B cell (primary cell): ENCODE results near the gene NDUFS4. TPM values are rescaled to one million over a fixed set of nuclear protein-coding genes. Genes with fewer than 3 reads are reported as not detected.
"Not testable (repeated sequence)": the region's sequence is repeated elsewhere in the genome, so short reads cannot be mapped to it uniquely, and the experiment has no call there.

Experiments used
- ATAC-seq: fragments of 200-7000 bp; cut with Tn5 transposase; one replicate; pipeline ENCODE4 v1.10.0; 2021; ENCODE audit warnings: low read depth, mild to moderate bottlenecking, moderate number of reproducible peaks, moderate library complexity
- CTCF ChIA-PET: fragments of 350-600 bp; sonication (Branson Sonifier 250); formaldehyde crosslinking; loops from one replicate; lab custom pipeline; 2021; ENCODE audit warnings: antibody characterized with exemption, inconsistent platforms; lab: Charles Lee
- POLR2A ChIA-PET: fragments of 350-600 bp; sonication (Branson Sonifier 250); formaldehyde crosslinking; loops from one replicate; lab custom pipeline; 2021; ENCODE audit warnings: antibody characterized with exemption; lab: Charles Lee
- DNase-seq: peaks from one replicate; pipeline ENCODE4 v3.0.0; 2013
- H2AFZ ChIP-seq: 2 replicates; pipeline ENCODE4 v1.6.1; 2012; ENCODE audit warnings: mild to moderate bottlenecking, low read depth, low read length; ENCODE audit not compliant: insufficient read depth, poor library complexity, severe bottlenecking
- H3K27ac ChIP-seq, 2 donors: 1 replicate in 1 of 2; 2 replicates in 1 of 2; pipeline ENCODE4 v1.5.1; 2012 to 2013; ENCODE audit warnings: low read length in 2 of 2, mild to moderate bottlenecking in 2 of 2, moderate library complexity in 1 of 2
- H3K27me3 ChIP-seq, 4 experiments: fragments of 200-600 bp in 1 of 4; sonication (generic) in 1 of 4; replicated peaks in 1 of 4; 1 replicate in 2 of 4; 2 replicates in 2 of 4; pipeline versions ENCODE4 v1.6.1 to v1.7.0; 2013 to 2016; ENCODE audit warnings: low read length in 3 of 4, mild to moderate bottlenecking in 2 of 4, mixed read lengths in 1 of 4, moderate library complexity in 1 of 4; ENCODE audit not compliant: insufficient read depth in 4 of 4, control insufficient read depth in 3 of 4; ENCODE audit errors: control extremely low read depth in 1 of 4
- H3K36me3 ChIP-seq, 2 experiments: replicated peaks in 1 of 2; 1 replicate in 1 of 2; 2 replicates in 1 of 2; pipeline versions ENCODE4 v1.6.1 to v1.7.1; 2013; ENCODE audit warnings: low read length in 1 of 2; ENCODE audit not compliant: insufficient read depth in 2 of 2, control insufficient read depth in 1 of 2; ENCODE audit errors: control extremely low read depth in 1 of 2, extremely low read depth in 1 of 2
- H3K4me1 ChIP-seq, 2 donors: fragments of 200-600 bp in 1 of 2; sonication (generic) in 1 of 2; 1 replicate in 1 of 2; 2 replicates in 1 of 2; pipeline versions ENCODE4 v1.5.1 to v1.6.1; 2013 to 2017; ENCODE audit warnings: low read length in 2 of 2; ENCODE audit not compliant: control insufficient read depth in 2 of 2, insufficient read depth in 2 of 2
- H3K4me2 ChIP-seq: replicated peaks from 2 replicates; pipeline ENCODE3; 2012; ENCODE audit warnings: mild to moderate bottlenecking, low read depth, low read length; ENCODE audit not compliant: poor library complexity, severe bottlenecking
- H3K4me3 ChIP-seq, 5 experiments: fragments of 200-600 bp in 1 of 5; sonication (generic) in 1 of 5; 1 replicate in 3 of 5; 2 replicates in 2 of 5; pipeline versions ENCODE4 v1.5.1 to v1.7.0; 2011 to 2016; ENCODE audit warnings: low read length in 4 of 5, mild to moderate bottlenecking in 4 of 5, low read depth in 2 of 5, control low read depth in 1 of 5, moderate library complexity in 1 of 5; ENCODE audit not compliant: insufficient read depth in 1 of 5; ENCODE audit errors: control extremely low read depth in 1 of 5, extremely low read depth in 1 of 5
- H3K79me2 ChIP-seq: fragments of 200-600 bp; sonication (generic); one replicate; pipeline ENCODE4 v1.6.0; 2016; ENCODE audit warnings: low read length; ENCODE audit not compliant: control insufficient read depth, insufficient read depth
- H3K9ac ChIP-seq: fragments of 200-600 bp; sonication (generic); 2 replicates; pipeline ENCODE4 v1.6.1; 2017; ENCODE audit warnings: mild to moderate bottlenecking, low read length, moderate library complexity
- H3K9me3 ChIP-seq, 3 donors: one replicate each; pipeline versions ENCODE4 v1.6.1 to v1.7.1; 2013; ENCODE audit warnings: low read length in 2 of 3; ENCODE audit not compliant: control insufficient read depth in 2 of 3, insufficient read depth in 1 of 3; ENCODE audit errors: control extremely low read depth in 1 of 3
- H4K20me1 ChIP-seq: 2 replicates; pipeline ENCODE4 v1.6.0; 2012; ENCODE audit warnings: mild to moderate bottlenecking, low read length; ENCODE audit not compliant: insufficient read depth, control insufficient read depth, poor library complexity, severe bottlenecking
- H3K27ac Mint-ChIP-seq: one replicate; pipeline ENCODE4 v1.8.0; 2021; ENCODE audit warnings: mixed read lengths
- H3K27me3 Mint-ChIP-seq: one replicate; pipeline ENCODE4 v1.8.0; 2021; ENCODE audit warnings: mixed read lengths
- H3K4me1 Mint-ChIP-seq: one replicate; pipeline ENCODE4 v1.8.0; 2021; ENCODE audit warnings: mixed read lengths
- H3K4me3 Mint-ChIP-seq: one replicate; pipeline ENCODE4 v1.8.0; 2021; ENCODE audit warnings: mixed read lengths
- H3K9me3 Mint-ChIP-seq: one replicate; pipeline ENCODE4 v1.8.0; 2022; ENCODE audit warnings: mixed read lengths; ENCODE audit not compliant: insufficient read depth
- EZH2 ChIP-seq: IDR thresholded peaks from 2 replicates; pipeline ENCODE4 v1.6.1; 2012; ENCODE audit warnings: borderline replicate concordance, low read depth, mild to moderate bottlenecking, moderate library complexity, low read length; ENCODE audit not compliant: insufficient read depth, poor library complexity, severe bottlenecking
- WGBS: methylation state at CpG from one replicate; pipeline ENCODE4 v1.1.5; 2013; ENCODE audit warnings: missing lambda C conversion rate; ENCODE audit not compliant: insufficient coverage; 5-methylcytosine and 5-hydroxymethylcytosine counted together
- intact Hi-C: fragments of 100-400 bp; cut with micrococcal nuclease; formaldehyde crosslinking; loops from one replicate; pipeline ENCODE4 v1.10.0; 2022
- polyA plus RNA-seq: library from polyadenylated mRNA; depleted of rRNA; stranded (reverse); fragments of >200 nt; gene quantifications from 2 replicates; pipeline ENCODE4 v1.2.3, GENCODE V29; 2012
- total RNA-seq, 2 donors: library from RNA; stranded (reverse); fragments of 120-200 nt in 1 of 2; gene quantifications; 1 replicate in 1 of 2; 2 replicates in 1 of 2; pipeline versions ENCODE4 v1.2.3 to v1.2.4, GENCODE V29; 2013 to 2022
- TF ChIP-seq, protein P1 (sequence below): fragments of 200-600 bp; IDR thresholded peaks from one replicate; pipeline ENCODE4 v1.8.0; 2022; ENCODE audit warnings: antibody characterized with exemption, mild to moderate bottlenecking

Gene NDUFS4
- total and polyA plus RNA-seq, 2 donors (not counting 1 experiment from before 2014, with no cell fraction given) = 24.0 to 29.0 TPM

DNA sequence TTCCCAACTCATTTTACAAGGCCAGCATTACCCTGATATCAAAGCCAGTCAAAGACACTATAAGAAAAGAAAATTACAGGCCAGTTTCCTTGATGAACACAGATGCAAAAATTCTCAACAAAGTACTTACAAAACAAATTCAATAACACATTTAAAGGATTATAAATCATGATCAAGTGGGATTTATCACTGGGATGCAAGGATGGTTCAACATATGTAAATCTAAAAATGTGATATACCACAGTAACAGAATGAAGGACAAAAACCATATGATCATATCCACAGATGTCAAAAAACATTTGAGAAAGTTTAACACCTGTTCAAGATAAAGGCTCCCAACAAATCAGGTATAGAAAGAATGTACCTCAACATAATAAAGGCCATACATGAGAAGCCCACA lies 130.6 kb downstream of the NDUFS4 start:
- POLR2A ChIA-PET = no interaction called here
- H3K27me3 Mint-ChIP-seq = no peaks in the 10 kb centered on the region
- H3K27me3 ChIP-seq = no peaks in the 10 kb centered on the region
- H3K27ac Mint-ChIP-seq = no peak overlapping the region
- H3K36me3 ChIP-seq = no peaks in the 10 kb centered on the region
- H4K20me1 ChIP-seq = no peaks in the 10 kb centered on the region
- no peak overlapping the region for H3K4me2 ChIP-seq
- H3K79me2 ChIP-seq = no peaks in the 10 kb centered on the region
- no peak overlapping the region for H2AFZ ChIP-seq
- peaks cover 13 to 25% (median 16%) of the 10 kb centered on the region in 3 donors for H3K9me3 ChIP-seq
- H3K4me1 ChIP-seq = no peaks in the 10 kb centered on the region
- CTCF ChIA-PET = no interaction called here
- H3K4me3 Mint-ChIP-seq = no peak overlapping the region
- no peak overlapping the region for H3K27ac ChIP-seq
- ATAC-seq (no peak), DNase-seq (no peak)
- H3K4me3 ChIP-seq = no peak overlapping the region
- peaks cover 25% of the 10 kb centered on the region for H3K9me3 Mint-ChIP-seq
- TF ChIP-seq, protein P1, sequence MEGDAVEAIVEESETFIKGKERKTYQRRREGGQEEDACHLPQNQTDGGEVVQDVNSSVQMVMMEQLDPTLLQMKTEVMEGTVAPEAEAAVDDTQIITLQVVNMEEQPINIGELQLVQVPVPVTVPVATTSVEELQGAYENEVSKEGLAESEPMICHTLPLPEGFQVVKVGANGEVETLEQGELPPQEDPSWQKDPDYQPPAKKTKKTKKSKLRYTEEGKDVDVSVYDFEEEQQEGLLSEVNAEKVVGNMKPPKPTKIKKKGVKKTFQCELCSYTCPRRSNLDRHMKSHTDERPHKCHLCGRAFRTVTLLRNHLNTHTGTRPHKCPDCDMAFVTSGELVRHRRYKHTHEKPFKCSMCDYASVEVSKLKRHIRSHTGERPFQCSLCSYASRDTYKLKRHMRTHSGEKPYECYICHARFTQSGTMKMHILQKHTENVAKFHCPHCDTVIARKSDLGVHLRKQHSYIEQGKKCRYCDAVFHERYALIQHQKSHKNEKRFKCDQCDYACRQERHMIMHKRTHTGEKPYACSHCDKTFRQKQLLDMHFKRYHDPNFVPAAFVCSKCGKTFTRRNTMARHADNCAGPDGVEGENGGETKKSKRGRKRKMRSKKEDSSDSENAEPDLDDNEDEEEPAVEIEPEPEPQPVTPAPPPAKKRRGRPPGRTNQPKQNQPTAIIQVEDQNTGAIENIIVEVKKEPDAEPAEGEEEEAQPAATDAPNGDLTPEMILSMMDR = no peak
- TF ChIP-seq EZH2 = no peak
- intact Hi-C loops = no loop called here
- no peaks in the 10 kb centered on the region for H3K4me1 Mint-ChIP-seq
- H3K9ac ChIP-seq = no peak overlapping the region

DNA sequence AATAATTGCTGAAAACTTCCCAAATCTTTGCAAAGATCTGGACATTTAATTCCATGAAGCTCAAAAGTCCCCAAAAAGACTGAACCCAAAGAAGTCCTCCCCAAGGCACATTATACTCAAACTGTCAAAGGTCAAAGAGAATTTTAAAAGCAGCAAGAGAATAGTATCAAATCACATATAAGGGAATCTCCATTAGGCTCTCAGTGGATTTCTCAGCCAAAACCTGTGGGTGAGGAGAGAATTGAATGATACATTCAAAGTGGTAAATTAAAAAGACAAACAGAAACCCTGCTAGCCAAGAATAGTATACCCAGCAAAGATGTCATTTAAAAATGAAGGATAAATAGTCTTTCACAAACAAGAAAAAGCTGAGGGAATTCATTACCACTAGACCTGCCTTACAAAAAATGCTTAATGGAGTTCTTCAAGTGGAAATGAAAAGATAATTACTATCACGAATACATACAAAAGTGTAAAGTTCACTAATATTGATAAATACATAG lies 134.1 kb downstream of the NDUFS4 start:
- ATAC-seq = no peak
- intact Hi-C loops = no loop called here
- no CpG with 5 or more reads among the region's 1 CpG for WGBS
- Mint-ChIP-seq H3K27me3 (no peaks in the 10 kb centered on the region), H3K4me3 (no peak overlapping the region), H3K9me3 (peaks cover 23% of the 10 kb centered on the region), H3K4me1 (no peaks in the 10 kb centered on the region), H3K27ac (no peak overlapping the region)
- POLR2A ChIA-PET = no interaction called here
- peaks cover 14 to 29% (median 19%) of the 10 kb centered on the region in 3 donors for H3K9me3 ChIP-seq
- H3K79me2 ChIP-seq = no peaks in the 10 kb centered on the region
- no peak overlapping the region for H3K4me3 ChIP-seq
- no peaks in the 10 kb centered on the region for H4K20me1 ChIP-seq
- no peak overlapping the region for H3K9ac ChIP-seq
- TF ChIP-seq, protein P1 = no peak
- no peak for TF ChIP-seq EZH2
- no peaks in the 10 kb centered on the region for H3K36me3 ChIP-seq
- no peak overlapping the region for H3K4me2 ChIP-seq
- DNase-seq = no peak
- CTCF ChIA-PET = no interaction called here
- H3K27ac ChIP-seq = no peak overlapping the region
- no peaks in the 10 kb centered on the region for H3K27me3 ChIP-seq
- H2AFZ ChIP-seq = no peak overlapping the region
- no peaks in the 10 kb centered on the region for H3K4me1 ChIP-seq

DNA sequence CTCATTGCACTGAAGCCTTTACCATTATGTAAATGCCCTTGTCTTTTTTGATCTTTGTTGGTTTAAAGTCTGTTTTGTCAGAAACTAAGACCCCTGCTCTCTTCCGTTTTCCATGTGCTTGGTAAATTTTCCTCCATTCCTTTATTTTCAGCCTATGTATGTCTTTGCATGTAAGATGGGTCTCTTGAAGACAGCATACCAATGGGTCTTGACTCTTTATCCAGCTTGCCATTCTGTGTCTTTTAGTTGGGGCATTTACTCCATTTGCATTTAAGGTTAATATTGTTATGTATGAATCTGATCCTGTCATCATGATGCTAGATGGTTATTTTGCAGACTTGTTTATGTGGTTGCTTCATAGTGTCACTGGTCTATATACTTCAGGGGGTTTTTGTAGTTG lies 150.0 kb downstream of the NDUFS4 start:
- H4K20me1 ChIP-seq, H3K27ac ChIP-seq, POLR2A ChIA-PET, H3K27me3 ChIP-seq, H3K36me3 ChIP-seq, H2AFZ ChIP-seq, H3K4me1 ChIP-seq, CTCF ChIA-PET, DNase-seq, intact Hi-C loops, ATAC-seq, H3K79me2 ChIP-seq, H3K4me3 ChIP-seq, H3K4me3 Mint-ChIP-seq, H3K4me1 Mint-ChIP-seq, H3K27ac Mint-ChIP-seq, H3K27me3 Mint-ChIP-seq, H3K4me2 ChIP-seq, H3K9ac ChIP-seq: not testable (repeated sequence)
- peaks cover 0 to 21% (median 15%) of the 10 kb centered on the region in 3 donors for H3K9me3 ChIP-seq
- H3K9me3 Mint-ChIP-seq = peaks cover 24% of the 10 kb centered on the region
- WGBS = no CpG with 5 or more reads among the region's 1 CpG
